Measurements from ENCODE around the gene DNM3. TPM values are rescaled to one million over a fixed set of nuclear protein-coding genes. Genes with fewer than 3 reads are reported as not detected.

The DNM3 gene
- total RNA-seq, 2 experiments from 2014 or later: 1.7 to 2.2 TPM

DNA sequence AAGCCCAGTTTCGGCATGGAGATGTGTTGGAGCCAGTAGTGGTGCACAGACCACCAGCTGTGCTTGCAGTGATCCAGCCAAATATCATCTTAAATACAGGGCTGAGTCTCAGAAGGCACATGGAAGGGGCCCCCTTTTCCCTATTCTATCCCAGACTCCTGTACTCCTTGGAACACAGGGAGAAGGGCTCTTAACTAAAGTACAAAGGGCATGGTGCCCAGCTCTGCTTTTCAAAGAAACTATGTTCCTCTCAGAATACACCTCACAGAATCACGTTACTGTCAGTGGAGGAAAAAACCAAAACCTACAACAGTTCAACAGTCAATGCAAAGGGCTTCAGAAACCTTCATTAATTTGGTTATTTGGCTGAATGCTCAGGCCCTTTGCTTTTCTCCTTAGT is 398.6 kb downstream of the DNM3 start:
- ATAC-seq (no peak), DNase-seq (no peak)
- no peaks in the 10 kb centered on the region for H3K36me3 Mint-ChIP-seq
- H3K4me3 Mint-ChIP-seq: no peak overlapping the region
- no peaks in the 10 kb centered on the region for H3K9me3 Mint-ChIP-seq (ENCODE audit: low read depth)
- CTCF ChIA-PET: no interaction called here
- H3K4me1 Mint-ChIP-seq: no peaks in the 10 kb centered on the region
- H3K27me3 Mint-ChIP-seq: no peaks in the 10 kb centered on the region
- no peak overlapping the region for H3K27ac Mint-ChIP-seq

DNA sequence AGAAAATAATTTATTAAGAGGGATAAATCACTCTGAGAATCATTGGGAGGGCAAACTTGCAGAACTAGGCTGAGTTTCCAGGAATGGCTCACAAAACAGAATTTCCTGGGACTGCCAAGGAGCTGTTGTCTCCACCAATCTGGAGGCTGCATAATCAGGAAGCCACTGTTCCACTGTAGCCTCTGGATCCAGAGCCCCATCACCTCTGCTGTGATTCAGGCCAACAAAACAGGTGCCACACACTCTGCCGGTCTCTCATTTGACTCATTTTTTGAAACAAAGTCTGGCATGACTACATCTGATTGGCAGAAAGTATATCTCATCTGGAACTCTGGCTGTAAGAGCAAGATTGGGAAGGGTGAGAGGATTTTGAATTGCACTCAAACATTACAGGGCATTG is 400.2 kb downstream of the DNM3 start:
- Mint-ChIP-seq H3K9me3 (ENCODE audit: low read depth) (peaks cover 2% of the 10 kb centered on the region), H3K4me1 (no peaks in the 10 kb centered on the region), H3K36me3 (no peaks in the 10 kb centered on the region), H3K27ac (no peak overlapping the region), H3K27me3 (no peaks in the 10 kb centered on the region), H3K4me3 (no peak overlapping the region)
- CTCF ChIA-PET: no interaction called here
- ATAC-seq (no peak), DNase-seq (no peak)

GRCh38 chr1:172244865-172245264 is 403.6 kb downstream of the DNM3 start:
- CTCF ChIA-PET: no interaction called here
- H3K4me1 Mint-ChIP-seq: no peaks in the 10 kb centered on the region
- H3K4me3 Mint-ChIP-seq: no peak overlapping the region
- no peaks in the 10 kb centered on the region for H3K36me3 Mint-ChIP-seq
- H3K9me3 Mint-ChIP-seq (ENCODE audit: low read depth): peaks cover 2% of the 10 kb centered on the region
- ATAC-seq: no peak
- no peak for DNase-seq
- H3K27ac Mint-ChIP-seq: no peak overlapping the region
- no peaks in the 10 kb centered on the region for H3K27me3 Mint-ChIP-seq

DNA sequence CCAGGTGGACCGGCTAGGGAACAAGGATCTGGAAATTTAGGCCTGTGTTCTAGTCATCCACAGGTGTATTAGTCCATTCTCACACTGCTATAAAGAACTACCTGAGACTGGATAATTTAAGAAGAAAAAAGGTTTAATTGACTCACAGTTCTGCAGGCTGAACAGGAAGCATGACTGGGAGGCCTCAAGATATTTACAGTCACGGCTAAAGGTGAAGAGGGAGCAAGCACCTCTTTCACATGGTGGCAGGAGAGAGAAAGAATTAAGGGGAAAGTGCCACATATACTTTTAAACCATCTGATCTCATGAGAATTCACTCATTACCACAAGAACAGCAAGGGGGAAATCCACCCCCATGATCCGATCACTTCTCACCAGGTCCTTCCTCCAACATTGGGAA is 404.5 kb downstream of the DNM3 start:
- Mint-ChIP-seq H3K36me3 (peaks cover 3% of the 10 kb centered on the region), H3K9me3 (ENCODE audit: low read depth) (peaks cover 2% of the 10 kb centered on the region), H3K27ac (no peak overlapping the region), H3K4me3 (no peak overlapping the region), H3K27me3 (no peaks in the 10 kb centered on the region), H3K4me1 (no peaks in the 10 kb centered on the region)
- no peak for DNase-seq
- no peak for ATAC-seq
- CTCF ChIA-PET: no interaction called here

GRCh38 chr1:172246521-172247390 is 405.5 kb downstream of the DNM3 start:
- H3K36me3 Mint-ChIP-seq: peaks cover 3% of the 10 kb centered on the region
- ATAC-seq (no peak), DNase-seq (no peak)
- H3K27me3 Mint-ChIP-seq: no peaks in the 10 kb centered on the region
- CTCF ChIA-PET: no interaction called here
- peaks cover 2% of the 10 kb centered on the region for H3K9me3 Mint-ChIP-seq (ENCODE audit: low read depth)
- no peak overlapping the region for H3K4me3 Mint-ChIP-seq
- H3K27ac Mint-ChIP-seq: no peak overlapping the region
- H3K4me1 Mint-ChIP-seq: no peaks in the 10 kb centered on the region

- CTCF ChIA-PET: no interaction called here
- Mint-ChIP-seq H3K27ac (no peak overlapping the region), H3K4me3 (no peak overlapping the region), H3K36me3 (peaks cover 18% of the 10 kb centered on the region), H3K9me3 (ENCODE audit: low read depth) (peaks cover 2% of the 10 kb centered on the region), H3K4me1 (peaks cover 19% of the 10 kb centered on the region), H3K27me3 (no peaks in the 10 kb centered on the region)
- DNase-seq (no peak), ATAC-seq (no peak)
Measured at GRCh38 chr1:172251486-172251885, 410.2 kb downstream of the DNM3 start.

- CTCF ChIA-PET: interaction anchor here (1.2 kb wide), 1 partner anchor 177 kb away, joined by 4 read pairs; no protein-coding TSS in a partner anchor
- Mint-ChIP-seq H3K27me3 (no peaks in the 10 kb centered on the region), H3K4me1 (peaks cover 19% of the 10 kb centered on the region), H3K9me3 (ENCODE audit: low read depth) (peaks cover 2% of the 10 kb centered on the region), H3K4me3 (no peak overlapping the region), H3K36me3 (peaks cover 20% of the 10 kb centered on the region), H3K27ac (no peak overlapping the region)
- DNase-seq: no peak
- ATAC-seq: no peak
Measured at GRCh38 chr1:172252321-172252720, 411.0 kb downstream of the DNM3 start.

GRCh38 chr1:172252958-172253357 is 411.7 kb downstream of the DNM3 start:
- DNase-seq (no peak), ATAC-seq (no peak)
- H3K36me3 Mint-ChIP-seq: peaks cover 23% of the 10 kb centered on the region
- peaks cover 19% of the 10 kb centered on the region for H3K4me1 Mint-ChIP-seq
- CTCF ChIA-PET: interaction anchor here (1.2 kb wide), 1 partner anchor 177 kb away, joined by 4 read pairs; no protein-coding TSS in a partner anchor
- H3K9me3 Mint-ChIP-seq (ENCODE audit: low read depth): peaks cover 5% of the 10 kb centered on the region
- no peaks in the 10 kb centered on the region for H3K27me3 Mint-ChIP-seq
- no peak overlapping the region for H3K27ac Mint-ChIP-seq
- no peak overlapping the region for H3K4me3 Mint-ChIP-seq

GRCh38 chr1:172254521-172255222 is 413.4 kb downstream of the DNM3 start:
- CTCF ChIA-PET: interaction anchor here (1.0 to 1.5 kb wide), 2 partner anchors 162 to 189 kb away, joined by 3 to 4 read pairs; partner anchors contain the start of gene PIGC
- peaks cover 19% of the 10 kb centered on the region for H3K4me1 Mint-ChIP-seq
- H3K9me3 Mint-ChIP-seq (ENCODE audit: low read depth): peaks cover 8% of the 10 kb centered on the region
- H3K27me3 Mint-ChIP-seq: no peaks in the 10 kb centered on the region
- H3K4me3 Mint-ChIP-seq: no peak overlapping the region
- H3K27ac Mint-ChIP-seq: peak overlapping the region; percentile 75
- DNase-seq: no peak
- H3K36me3 Mint-ChIP-seq: peaks cover 31% of the 10 kb centered on the region
- ATAC-seq: peak; percentile 65

GRCh38 chr1:172255223-172255560 is 413.9 kb downstream of the DNM3 start:
- DNase-seq (no peak), ATAC-seq (peak; percentile 79)
- H3K4me1 Mint-ChIP-seq: peaks cover 19% of the 10 kb centered on the region
- peak overlapping the region; percentile 75 for H3K27ac Mint-ChIP-seq
- no peaks in the 10 kb centered on the region for H3K27me3 Mint-ChIP-seq
- peaks cover 36% of the 10 kb centered on the region for H3K36me3 Mint-ChIP-seq
- peaks cover 13% of the 10 kb centered on the region for H3K9me3 Mint-ChIP-seq (ENCODE audit: low read depth)
- no peak overlapping the region for H3K4me3 Mint-ChIP-seq
- CTCF ChIA-PET: interaction anchor here (1.0 to 1.5 kb wide), 2 partner anchors 162 to 188 kb away, joined by 3 to 4 read pairs; partner anchors contain the start of gene PIGC

- H3K9me3 Mint-ChIP-seq (ENCODE audit: low read depth): peaks cover 7% of the 10 kb centered on the region
- H3K27ac Mint-ChIP-seq: no peak overlapping the region
- peaks cover 22% of the 10 kb centered on the region for H3K4me1 Mint-ChIP-seq
- DNase-seq (no peak), ATAC-seq (no peak)
- CTCF ChIA-PET: interaction anchor here (1.0 kb wide), 1 partner anchor 81 kb away, joined by 3 read pairs; no protein-coding TSS in a partner anchor
- peaks cover 13% of the 10 kb centered on the region for H3K36me3 Mint-ChIP-seq
- H3K27me3 Mint-ChIP-seq: no peaks in the 10 kb centered on the region
- no peak overlapping the region for H3K4me3 Mint-ChIP-seq
Measured at GRCh38 chr1:172265905-172266304, 424.6 kb downstream of the DNM3 start.

GRCh38 chr1:172266528-172267174 is 425.4 kb downstream of the DNM3 start:
- DNase-seq: no peak
- peaks cover 3% of the 10 kb centered on the region for H3K9me3 Mint-ChIP-seq (ENCODE audit: low read depth)
- no peak overlapping the region for H3K27ac Mint-ChIP-seq
- no peak overlapping the region for H3K4me3 Mint-ChIP-seq
- CTCF ChIA-PET: no interaction called here
- ATAC-seq: no peak
- H3K36me3 Mint-ChIP-seq: peaks cover 8% of the 10 kb centered on the region
- peaks cover 27% of the 10 kb centered on the region for H3K4me1 Mint-ChIP-seq
- H3K27me3 Mint-ChIP-seq: no peaks in the 10 kb centered on the region

GRCh38 chr1:172268237-172268636 is 426.9 kb downstream of the DNM3 start:
- Mint-ChIP-seq H3K4me1 (peaks cover 35% of the 10 kb centered on the region), H3K4me3 (no peak overlapping the region)

More at GRCh38 chr1:172268237-172268636, 426.9 kb downstream of the DNM3 start:
- no peaks in the 10 kb centered on the region for H3K27me3 Mint-ChIP-seq
- H3K27ac Mint-ChIP-seq: no peak overlapping the region
- no peaks in the 10 kb centered on the region for H3K9me3 Mint-ChIP-seq (ENCODE audit: low read depth)
- peaks cover 3% of the 10 kb centered on the region for H3K36me3 Mint-ChIP-seq
- DNase-seq (no peak), ATAC-seq (no peak)
- CTCF ChIA-PET: no interaction called here

Measured in activated CD8-positive, alpha-beta memory T cell treated with anti-CD3 and anti-CD28 coated beads, Interleukin-2, amount 10 ng/mL, durations not matched to agents 7 days and 5 days (primary cell).